ENCODE results near the gene RHBDF2. TPM values are rescaled to one million over a fixed set of nuclear protein-coding genes. Genes with fewer than 3 reads are reported as not detected.
A peak's percentile ranks its signal among the peaks of the same experiment; 100 is the strongest.
"Not testable (repeated sequence)": the region's sequence is repeated elsewhere in the genome, so short reads cannot be mapped to it uniquely, and the experiment has no call there.

Gene RHBDF2
- total and polyA plus RNA-seq, 4 donors, result 2.6 to 45.0 (median 21.0) TPM

GRCh38 chr17:76528528-76529223, 27.5 kb upstream of the RHBDF2 start:
- peak; percentile 37 for ATAC-seq (ENCODE audit: low FRiP score)
- Histone ChIP-seq H3K4me1 (ENCODE audit: control insufficient read depth in 1 of 2, insufficient read depth in 2 of 2, low read length in 2 of 2) (no peaks in the 10 kb centered on the region), H3K36me3 (ENCODE audit: control insufficient read depth in 1 of 2, insufficient read depth in 2 of 2, low read length in 1 of 2) (no peaks in the 10 kb centered on the region), H3K4me3 (ENCODE audit: low read length in 2 of 2) (no peak overlapping the region), H3K27me3 (ENCODE audit: control insufficient read depth in 1 of 2, insufficient read depth in 2 of 2, low read length in 1 of 2) (no peaks in the 10 kb centered on the region), H3K27ac (ENCODE audit: low read depth in 1 of 2, low read length in 2 of 2) (peak overlapping the region in 1 of 2 donors; percentile 13), H3K9me3 (ENCODE audit: control insufficient read depth, low read length) (no peaks in the 10 kb centered on the region)
- intact Hi-C loops (cut with DNase I), result loop anchor here (10.0 kb wide), 1 partner anchor 186 kb away; the partner anchor contains the start of gene MXRA7 (in 2 of the 2)
- 46 to 50% methylated on average over 30 to 31 of the region's 31 CpGs for WGBS, 2 donors
- no peak for DNase-seq

GRCh38 chr17:76528156-76528527, 26.9 kb upstream of the RHBDF2 start:
- H3K27me3 ChIP-seq (ENCODE audit: control insufficient read depth in 1 of 2, insufficient read depth in 2 of 2, low read length in 1 of 2), result no peaks in the 10 kb centered on the region
- H3K27ac ChIP-seq (ENCODE audit: low read depth in 1 of 2, low read length in 2 of 2), result no peak overlapping the region
- intact Hi-C loops (cut with DNase I), result loop anchor here (10.0 kb wide), 1 partner anchor 187 kb away; the partner anchor contains the start of gene MXRA7 (in 2 of the 2)
- no peaks in the 10 kb centered on the region for H3K4me1 ChIP-seq (ENCODE audit: control insufficient read depth in 1 of 2, insufficient read depth in 2 of 2, low read length in 2 of 2)
- no peak overlapping the region for H3K4me3 ChIP-seq (ENCODE audit: low read length in 2 of 2)
- no peak for ATAC-seq (ENCODE audit: low FRiP score)
- no peaks in the 10 kb centered on the region for H3K36me3 ChIP-seq (ENCODE audit: control insufficient read depth in 1 of 2, insufficient read depth in 2 of 2, low read length in 1 of 2)
- H3K9me3 ChIP-seq (ENCODE audit: control insufficient read depth, low read length), result no peaks in the 10 kb centered on the region
- DNase-seq, result no peak
- WGBS, 2 donors, result 82 to 83% methylated on average over 15 of the region's 15 CpGs

- intact Hi-C loops (cut with DNase I), result loop anchor here (10.0 kb wide), 1 partner anchor 187 kb away; the partner anchor contains the start of gene MXRA7 (in 2 of the 2)
- DNase-seq (no peak), ATAC-seq (ENCODE audit: low FRiP score) (peak; percentile 45)
- Histone ChIP-seq H3K9me3 (ENCODE audit: control insufficient read depth, low read length) (no peaks in the 10 kb centered on the region), H3K4me1 (ENCODE audit: control insufficient read depth in 1 of 2, insufficient read depth in 2 of 2, low read length in 2 of 2) (no peaks in the 10 kb centered on the region), H3K36me3 (ENCODE audit: control insufficient read depth in 1 of 2, insufficient read depth in 2 of 2, low read length in 1 of 2) (no peaks in the 10 kb centered on the region), H3K4me3 (ENCODE audit: low read length in 2 of 2) (no peak overlapping the region), H3K27ac (ENCODE audit: low read depth in 1 of 2, low read length in 2 of 2) (no peak overlapping the region), H3K27me3 (ENCODE audit: control insufficient read depth in 1 of 2, insufficient read depth in 2 of 2, low read length in 1 of 2) (no peaks in the 10 kb centered on the region)
- 33 to 39% methylated on average over 26 of the region's 26 CpGs for WGBS, 2 donors
Observed at GRCh38 chr17:76527430-76528111, 26.3 kb upstream of the RHBDF2 start.

GRCh38 chr17:76527016-76527415, 25.8 kb upstream of the RHBDF2 start:
- H3K4me3 ChIP-seq (ENCODE audit: low read length in 2 of 2); H3K27ac ChIP-seq (ENCODE audit: low read depth in 1 of 2, low read length in 2 of 2); H3K9me3 ChIP-seq (ENCODE audit: control insufficient read depth, low read length); H3K36me3 ChIP-seq (ENCODE audit: control insufficient read depth in 1 of 2, insufficient read depth in 2 of 2, low read length in 1 of 2); ATAC-seq (ENCODE audit: low FRiP score); H3K4me1 ChIP-seq (ENCODE audit: control insufficient read depth in 1 of 2, insufficient read depth in 2 of 2, low read length in 2 of 2); H3K27me3 ChIP-seq (ENCODE audit: control insufficient read depth in 1 of 2, insufficient read depth in 2 of 2, low read length in 1 of 2); DNase-seq: not testable (repeated sequence)
- WGBS, 2 donors, result 82 to 83% methylated on average over 7 to 9 of the region's 9 CpGs
- intact Hi-C loops (cut with DNase I), result loop anchor here (10.0 kb wide), 1 partner anchor 188 kb away; the partner anchor contains the start of gene MXRA7 (in 2 of the 2)

- not testable (repeated sequence) for H3K27ac ChIP-seq (ENCODE audit: low read depth in 1 of 2, low read length in 2 of 2); H3K9me3 ChIP-seq (ENCODE audit: control insufficient read depth, low read length); DNase-seq; H3K4me3 ChIP-seq (ENCODE audit: low read length in 2 of 2); H3K4me1 ChIP-seq (ENCODE audit: control insufficient read depth in 1 of 2, insufficient read depth in 2 of 2, low read length in 2 of 2); ATAC-seq (ENCODE audit: low FRiP score); H3K27me3 ChIP-seq (ENCODE audit: control insufficient read depth in 1 of 2, insufficient read depth in 2 of 2, low read length in 1 of 2); H3K36me3 ChIP-seq (ENCODE audit: control insufficient read depth in 1 of 2, insufficient read depth in 2 of 2, low read length in 1 of 2)
- intact Hi-C loops (cut with DNase I), result loop anchor here (10.0 kb wide), 1 partner anchor 189 kb away; the partner anchor contains the start of gene MXRA7 (in 2 of the 2)
- WGBS, 2 donors, result 90 to 93% methylated on average over 8 of the region's 8 CpGs
Observed at GRCh38 chr17:76525513-76525833, 24.2 kb upstream of the RHBDF2 start.

- no peaks in the 10 kb centered on the region for H3K27me3 ChIP-seq (ENCODE audit: control insufficient read depth in 1 of 2, insufficient read depth in 2 of 2, low read length in 1 of 2)
- no peaks in the 10 kb centered on the region for H3K9me3 ChIP-seq (ENCODE audit: control insufficient read depth, low read length)
- no peak overlapping the region for H3K27ac ChIP-seq (ENCODE audit: low read depth in 1 of 2, low read length in 2 of 2)
- no peaks in the 10 kb centered on the region for H3K4me1 ChIP-seq (ENCODE audit: control insufficient read depth in 1 of 2, insufficient read depth in 2 of 2, low read length in 2 of 2)
- WGBS, 2 donors, result 68 to 70% methylated on average over 25 of the region's 25 CpGs
- no peak for ATAC-seq (ENCODE audit: low FRiP score)
- H3K4me3 ChIP-seq (ENCODE audit: low read length in 2 of 2), result no peak overlapping the region
- H3K36me3 ChIP-seq (ENCODE audit: control insufficient read depth in 1 of 2, insufficient read depth in 2 of 2, low read length in 1 of 2), result no peaks in the 10 kb centered on the region
- no peak for DNase-seq
- intact Hi-C loops (cut with DNase I), result loop anchor here (5.0 to 10.0 kb wide), 3 partner anchors 32 to 190 kb away; partner anchors contain the start of gene MXRA7 (in 2 of the 2)
Observed at GRCh38 chr17:76524598-76525512, 23.6 kb upstream of the RHBDF2 start.

- Histone ChIP-seq H3K9me3 (ENCODE audit: control insufficient read depth, low read length) (no peaks in the 10 kb centered on the region), H3K4me3 (ENCODE audit: low read length in 2 of 2) (no peak overlapping the region), H3K27ac (ENCODE audit: low read depth in 1 of 2, low read length in 2 of 2) (no peak overlapping the region), H3K4me1 (ENCODE audit: control insufficient read depth in 1 of 2, insufficient read depth in 2 of 2, low read length in 2 of 2) (no peaks in the 10 kb centered on the region), H3K27me3 (ENCODE audit: control insufficient read depth in 1 of 2, insufficient read depth in 2 of 2, low read length in 1 of 2) (no peaks in the 10 kb centered on the region), H3K36me3 (ENCODE audit: control insufficient read depth in 1 of 2, insufficient read depth in 2 of 2, low read length in 1 of 2) (no peaks in the 10 kb centered on the region)
- peak; percentile 80 to 93 for DNase-seq
- intact Hi-C loops (cut with DNase I), result loop anchor here (1.0 to 10.0 kb wide), 5 partner anchors 24 to 191 kb away; partner anchors contain the start of gene MXRA7 (in 2 of the 2)
- ATAC-seq (ENCODE audit: low FRiP score), result peak; percentile 75
- WGBS, 2 donors, result 19 to 23% methylated on average over 33 to 35 of the region's 35 CpGs
Observed at GRCh38 chr17:76523084-76524037, 22.1 kb upstream of the RHBDF2 start.
